H1 (cell line): ENCODE results near the gene AFF1. TPM values are rescaled to one million over a fixed set of nuclear protein-coding genes. Genes with fewer than 3 reads are reported as not detected.

ENCODE experiments used
- CTCF ChIA-PET: fragments of 300-600 bp; sonication (Branson Sonifier 250); formaldehyde crosslinking; loops from one replicate; lab custom pipeline; 2021; ENCODE audit not compliant: partially characterized antibody; lab: Charles Lee
- POLR2A ChIA-PET: fragments of 300-600 bp; sonication (Branson Sonifier 250); formaldehyde crosslinking; loops from one replicate; lab custom pipeline; 2021; ENCODE audit warnings: inconsistent platforms; ENCODE audit not compliant: partially characterized antibody; lab: Charles Lee
- DNase-seq, 2 experiments: peaks; one replicate each; pipeline versions ENCODE4 v3.0.0 to v3.0.0-alpha.2; 2010 to 2022; ENCODE audit warnings: low spot score in 2 of 2, low read depth in 1 of 2, mixed read lengths in 1 of 2
- FAIRE-seq: peaks from 2 replicates; lab custom pipeline; 2011; peaks lifted over from hg19 to GRCh38; lab: Jason Lieb, UNC
- H2AFZ ChIP-seq: 2 replicates; pipeline ENCODE4 v1.8.1; 2012; ENCODE audit warnings: low read length, inconsistent platforms
- H2AK5ac ChIP-seq: 2 replicates; pipeline ENCODE4 v1.6.1; 2013; ENCODE audit warnings: low read depth, low read length
- H2BK120ac ChIP-seq: replicated peaks from 2 replicates; pipeline ENCODE3; 2013; ENCODE audit warnings: low read depth, low read length, inconsistent platforms
- H2BK12ac ChIP-seq: 2 replicates; pipeline ENCODE4 v1.6.1; 2013; ENCODE audit warnings: low read depth, low read length
- H2BK15ac ChIP-seq: 2 replicates; pipeline ENCODE4 v1.6.1; 2013; ENCODE audit warnings: low read length
- H2BK20ac ChIP-seq: 2 replicates; pipeline ENCODE4 v1.6.1; 2013; ENCODE audit warnings: low read length
- H2BK5ac ChIP-seq: 2 replicates; pipeline ENCODE4 v1.6.1; 2013; ENCODE audit warnings: low read depth, low read length
- H3K14ac ChIP-seq: 2 replicates; pipeline ENCODE4 v1.6.1; 2013; ENCODE audit warnings: inconsistent platforms; ENCODE audit not compliant: insufficient read length
- H3K18ac ChIP-seq: 2 replicates; pipeline ENCODE4 v1.6.1; 2013; ENCODE audit warnings: low read length; ENCODE audit errors: extremely low read depth
- H3K23ac ChIP-seq: 2 replicates; pipeline ENCODE4 v1.6.1; 2013; ENCODE audit warnings: inconsistent platforms; ENCODE audit not compliant: insufficient read length
- H3K23me2 ChIP-seq: 2 replicates; pipeline ENCODE4 v1.6.1; 2013; ENCODE audit warnings: low read depth, low read length
- H3K27ac ChIP-seq: 2 replicates; pipeline ENCODE4 v1.6.1; 2011; ENCODE audit warnings: low read depth, low read length, inconsistent platforms
- H3K27me3 ChIP-seq, 4 experiments: replicated peaks in 1 of 4; 1 replicate in 1 of 4; 2 replicates in 3 of 4; pipeline versions ENCODE4 v1.6.1 to v1.8.1; 2011 to 2013; ENCODE audit warnings: low read length in 3 of 4, mild to moderate bottlenecking in 3 of 4, inconsistent platforms in 2 of 4, mixed read lengths in 2 of 4, moderate library complexity in 1 of 4; ENCODE audit not compliant: control insufficient read depth in 3 of 4, insufficient read depth in 3 of 4; ENCODE audit errors: extremely low read depth in 1 of 4
- H3K36me3 ChIP-seq, 4 experiments: 2 replicates each; pipeline versions ENCODE4 v1.6.1 to v1.8.1; 2011 to 2013; ENCODE audit warnings: mild to moderate bottlenecking in 4 of 4, low read length in 3 of 4, moderate library complexity in 2 of 4, control low read depth in 1 of 4, inconsistent platforms in 1 of 4; ENCODE audit not compliant: insufficient read depth in 4 of 4, control insufficient read depth in 2 of 4
- H3K4ac ChIP-seq: replicated peaks from 2 replicates; pipeline ENCODE3; 2013; ENCODE audit warnings: low read length, low read depth, mixed read lengths, inconsistent platforms; ENCODE audit not compliant: insufficient read length
- H3K4me1 ChIP-seq, 4 experiments: replicated peaks in 1 of 4; 1 replicate in 1 of 4; 2 replicates in 3 of 4; pipeline versions ENCODE4 v1.6.1 to v1.8.1; 2011 to 2013; ENCODE audit warnings: low read length in 3 of 4, inconsistent platforms in 2 of 4, mixed read lengths in 1 of 4; ENCODE audit not compliant: insufficient read depth in 4 of 4, control insufficient read depth in 3 of 4
- H3K4me2 ChIP-seq, 2 experiments: 2 replicates each; pipeline versions ENCODE4 v1.6.1 to v1.8.1; 2011 to 2013; ENCODE audit warnings: low read depth in 2 of 2, low read length in 2 of 2, control low read depth in 1 of 2, inconsistent platforms in 1 of 2, mild to moderate bottlenecking in 1 of 2; ENCODE audit not compliant: insufficient read depth in 1 of 2
- H3K4me3 ChIP-seq, 4 experiments: fragments of 200-600, 300-600 bp in 1 of 4; sonication (generic), shearing (Covaris generic), sonication (Bioruptor Twin) in 1 of 4; 2 replicates each; pipeline versions ENCODE4 v1.5.1 to v1.8.1; 2011 to 2016; ENCODE audit warnings: low read length in 4 of 4, low read depth in 3 of 4, control low read depth in 2 of 4, inconsistent platforms in 2 of 4, mild to moderate bottlenecking in 2 of 4, mixed read lengths in 1 of 4, moderate library complexity in 1 of 4; ENCODE audit not compliant: insufficient read depth in 2 of 4; ENCODE audit errors: extremely low read depth in 1 of 4
- H3K56ac ChIP-seq: replicated peaks from 2 replicates; pipeline ENCODE3; 2013; ENCODE audit warnings: low read depth, mild to moderate bottlenecking, mixed read lengths, low read length, inconsistent platforms; ENCODE audit not compliant: insufficient read length
- H3K79me1 ChIP-seq: 2 replicates; pipeline ENCODE4 v1.6.1; 2013; ENCODE audit warnings: low read depth, low read length, control low read depth
- H3K79me2 ChIP-seq, 2 experiments: 2 replicates each; pipeline versions ENCODE4 v1.6.1 to v1.8.1; 2012 to 2013; ENCODE audit warnings: low read length in 2 of 2, mild to moderate bottlenecking in 2 of 2, inconsistent platforms in 1 of 2; ENCODE audit not compliant: insufficient read depth in 2 of 2, control insufficient read depth in 1 of 2
- H3K9ac ChIP-seq, 4 experiments: replicated peaks in 1 of 4; 1 replicate in 1 of 4; 2 replicates in 3 of 4; pipeline versions ENCODE4 v1.6.1 to v1.8.1; 2011 to 2013; ENCODE audit warnings: low read depth in 3 of 4, low read length in 3 of 4, control low read depth in 2 of 4, mild to moderate bottlenecking in 2 of 4, moderate library complexity in 2 of 4, inconsistent platforms in 1 of 4; ENCODE audit errors: extremely low read depth in 1 of 4
- H3K9me3 ChIP-seq, 2 experiments: 2 replicates each; pipeline versions ENCODE4 v1.6.1 to v1.8.1; 2012 to 2013; ENCODE audit warnings: mild to moderate bottlenecking in 2 of 2, moderate library complexity in 2 of 2, control low read depth in 1 of 2, inconsistent platforms in 1 of 2, low read depth in 1 of 2, low read length in 1 of 2, mixed read lengths in 1 of 2; ENCODE audit not compliant: insufficient read depth in 2 of 2
- H4K20me1 ChIP-seq, 2 experiments: replicated peaks in 1 of 2; 2 replicates each; pipeline versions ENCODE3 to v1.8.1; 2011 to 2013; ENCODE audit warnings: inconsistent platforms in 2 of 2, low read length in 2 of 2, mild to moderate bottlenecking in 1 of 2; ENCODE audit not compliant: insufficient read depth in 2 of 2, control insufficient read depth in 1 of 2
- H4K5ac ChIP-seq: 2 replicates; pipeline ENCODE4 v1.6.1; 2013; ENCODE audit warnings: low read length, low read depth, mixed read lengths, inconsistent platforms; ENCODE audit not compliant: insufficient read length
- H4K8ac ChIP-seq: 2 replicates; pipeline ENCODE4 v1.8.0; 2013; ENCODE audit warnings: mild to moderate bottlenecking, moderate library complexity, low read length, inconsistent platforms; ENCODE audit not compliant: insufficient read depth; ENCODE audit errors: extremely low read depth
- H4K91ac ChIP-seq: replicated peaks from 2 replicates; pipeline ENCODE3; 2013; ENCODE audit warnings: low read length, mixed read lengths, inconsistent platforms; ENCODE audit not compliant: insufficient read length
- ATF2 ChIP-seq: IDR thresholded peaks from 2 replicates; pipeline ENCODE4 v1.6.1; 2012; ENCODE audit warnings: low read length, inconsistent platforms
- MAFK ChIP-seq: IDR thresholded peaks from 2 replicates; pipeline ENCODE4 v1.6.1; 2012; ENCODE audit warnings: low read depth, mild to moderate bottlenecking, improper control_type of control experiment, low read length
- RAD21 ChIP-seq, 2 experiments: IDR thresholded peaks in 1 of 2; conservative IDR thresholded peaks in 1 of 2; 2 replicates each; pipeline ENCODE4 v1.6.1; 2011; ENCODE audit warnings: low read depth in 2 of 2, low read length in 2 of 2, improper control_type of control experiment in 1 of 2, inconsistent platforms in 1 of 2, mild to moderate bottlenecking in 1 of 2, moderate library complexity in 1 of 2
- SIX5 ChIP-seq: IDR thresholded peaks from 2 replicates; pipeline ENCODE4 v1.6.1; 2011; ENCODE audit warnings: mild to moderate bottlenecking, low read depth, low read length
- ZNF274 ChIP-seq: IDR thresholded peaks from 2 replicates; pipeline ENCODE4 v1.7.0; 2012; ENCODE audit warnings: low read length, borderline replicate concordance; ENCODE audit errors: extremely low read depth
- WGBS, 2 experiments: shearing (Covaris generic) in 1 of 2; methylation state at CpG; one replicate each; pipeline versions ENCODE4 v1.1.6 to v1.1.7; 2013 to 2015; ENCODE audit warnings: low lambda C conversion rate in 2 of 2, mixed read lengths in 2 of 2, inconsistent platforms in 1 of 2, low coverage in 1 of 2, missing lambda C conversion rate in 1 of 2; ENCODE audit not compliant: insufficient replicate concordance in 2 of 2, insufficient coverage in 1 of 2, insufficient read length in 1 of 2; ENCODE audit errors: extremely low coverage in 1 of 2, missing lambda C conversion rate in 1 of 2; 5-methylcytosine and 5-hydroxymethylcytosine counted together
- polyA plus RNA-seq, 7 experiments: library from polyadenylated mRNA; depleted of rRNA in 3 of 7; stranded (reverse) in 5 of 7; unstranded in 2 of 7; fragments of >200 nt in 5 of 7; fragments of 200-250 nt in 2 of 7; gene quantifications; 1 replicate in 5 of 7; 2 replicates in 1 of 7; 4 replicates in 1 of 7; pipeline versions ENCODE4 v1.2.1 to v1.2.3, GENCODE V29; 2011 to 2013; ENCODE audit warnings: missing spikeins in 2 of 7, mixed read lengths in 2 of 7
- total RNA-seq: library from RNA; stranded (reverse); fragmentation: NEBNext Ultra II Directional; extraction: Animal tissue kit (Norgen Biotek cat#: 25700); gene quantifications from 2 replicates; pipeline ENCODE4 v1.2.1, GENCODE V29; 2021
- TF ChIP-seq, protein P1 (sequence below), 3 experiments: IDR thresholded peaks; 1 replicate in 2 of 3; 2 replicates in 1 of 3; pipeline versions ENCODE4 v1.5.1 to v1.6.1; 2011; ENCODE audit warnings: low read length in 3 of 3, mild to moderate bottlenecking in 3 of 3, inconsistent platforms in 2 of 3, low read depth in 1 of 3, moderate library complexity in 1 of 3; ENCODE audit not compliant: insufficient read depth in 1 of 3; ENCODE audit errors: control extremely low read depth in 1 of 3
- TF ChIP-seq, protein P2 (sequence below): IDR thresholded peaks from 2 replicates; pipeline ENCODE4 v1.6.1; 2012; ENCODE audit warnings: inconsistent platforms

The AFF1 gene
- total and polyA plus RNA-seq, 2 of the 8 experiments (the other 6 are each of a cell fraction or from before 2014, with no cell fraction given): 14.8 to 85.5 TPM

GRCh38 chr4:87033902-87034301, 99.1 kb downstream of the AFF1 start:
- no peak overlapping the region for H2BK5ac ChIP-seq
- H4K20me1 ChIP-seq: peaks cover 29 to 33% of the 10 kb centered on the region in 2 experiments
- no peak overlapping the region; the same call in 1 of the 2 replicates for H2BK15ac ChIP-seq
- no peak overlapping the region for H3K23ac ChIP-seq
- H4K5ac ChIP-seq: no peak overlapping the region
- H3K4me3 ChIP-seq: no peak overlapping the region
- H3K18ac ChIP-seq: no peak overlapping the region
- H3K4me2 ChIP-seq: peak overlapping the region; percentile 28 to 41; a peak in 3 of 4 replicates
- H2BK12ac ChIP-seq: no peak overlapping the region
- H2BK20ac ChIP-seq: no peak overlapping the region
- H3K79me2 ChIP-seq: peaks cover 9 to 98% of the 10 kb centered on the region in 2 experiments
- no peak overlapping the region for H2BK120ac ChIP-seq
- H3K36me3 ChIP-seq: no peaks in the 10 kb centered on the region
- no peak overlapping the region for H3K9ac ChIP-seq
- peaks cover 2% of the 10 kb centered on the region; the same call in 1 of the 2 replicates for H3K79me1 ChIP-seq
- H2AK5ac ChIP-seq: no peak overlapping the region
- no peak for DNase-seq
- no peaks in the 10 kb centered on the region for H3K9me3 ChIP-seq
- 46% methylated on average over 8 of the region's 8 CpGs; no CpG with 5 or more reads in 1 of the 2 experiments for WGBS, 2 experiments
- ChIA-PET POLR2A (interaction anchor here (0.9 to 1.6 kb wide), 4 partner anchors 9 to 27 kb away, joined by 3 to 8 read pairs (median 4); no protein-coding TSS in a partner anchor), CTCF (interaction anchor here (1.3 kb wide), 1 partner anchor 10 kb away, joined by 4 read pairs; no protein-coding TSS in a partner anchor)
- no peak overlapping the region for H3K14ac ChIP-seq
- peaks cover 2% of the 10 kb centered on the region; the same call in 1 of the 2 replicates for H3K23me2 ChIP-seq
- H2AFZ ChIP-seq: no peak overlapping the region
- peak; percentile 58 for FAIRE-seq
- no peak overlapping the region for H4K8ac ChIP-seq
- H3K27ac ChIP-seq: no peak overlapping the region
- no peaks in the 10 kb centered on the region for H3K27me3 ChIP-seq
- H3K4me1 ChIP-seq: peaks cover 8 to 34% (median 22%) of the 10 kb centered on the region in 4 experiments
- no peak overlapping the region for H3K4ac ChIP-seq
- H3K56ac ChIP-seq: no peak overlapping the region
- H4K91ac ChIP-seq: no peak overlapping the region
- TF ChIP-seq SIX5: no peak
- TF ChIP-seq, protein P1, sequence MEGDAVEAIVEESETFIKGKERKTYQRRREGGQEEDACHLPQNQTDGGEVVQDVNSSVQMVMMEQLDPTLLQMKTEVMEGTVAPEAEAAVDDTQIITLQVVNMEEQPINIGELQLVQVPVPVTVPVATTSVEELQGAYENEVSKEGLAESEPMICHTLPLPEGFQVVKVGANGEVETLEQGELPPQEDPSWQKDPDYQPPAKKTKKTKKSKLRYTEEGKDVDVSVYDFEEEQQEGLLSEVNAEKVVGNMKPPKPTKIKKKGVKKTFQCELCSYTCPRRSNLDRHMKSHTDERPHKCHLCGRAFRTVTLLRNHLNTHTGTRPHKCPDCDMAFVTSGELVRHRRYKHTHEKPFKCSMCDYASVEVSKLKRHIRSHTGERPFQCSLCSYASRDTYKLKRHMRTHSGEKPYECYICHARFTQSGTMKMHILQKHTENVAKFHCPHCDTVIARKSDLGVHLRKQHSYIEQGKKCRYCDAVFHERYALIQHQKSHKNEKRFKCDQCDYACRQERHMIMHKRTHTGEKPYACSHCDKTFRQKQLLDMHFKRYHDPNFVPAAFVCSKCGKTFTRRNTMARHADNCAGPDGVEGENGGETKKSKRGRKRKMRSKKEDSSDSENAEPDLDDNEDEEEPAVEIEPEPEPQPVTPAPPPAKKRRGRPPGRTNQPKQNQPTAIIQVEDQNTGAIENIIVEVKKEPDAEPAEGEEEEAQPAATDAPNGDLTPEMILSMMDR (IDR thresholded peaks at IDR 0.05; ENCODE audit: control extremely low read depth in 1 of 3, insufficient read depth in 1 of 3, low read depth in 1 of 3, low read length in 3 of 3): peak; percentile 30 to 57 (median 35); a peak in 2 of 4 replicates
- 0 out of 2 replicates have a peak, but pooled peaks have one; percentile 44 for TF ChIP-seq ATF2
- TF ChIP-seq, protein P2, sequence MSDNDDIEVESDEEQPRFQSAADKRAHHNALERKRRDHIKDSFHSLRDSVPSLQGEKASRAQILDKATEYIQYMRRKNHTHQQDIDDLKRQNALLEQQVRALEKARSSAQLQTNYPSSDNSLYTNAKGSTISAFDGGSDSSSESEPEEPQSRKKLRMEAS: 0 out of 2 replicates have a peak, but pooled peaks have one; percentile 11
- TF ChIP-seq RAD21 (IDR thresholded peaks at IDR 0.05 in 1 of 2, conservative IDR thresholded peaks at IDR 0.05 in 1 of 2; ENCODE audit: low read depth in 2 of 2, low read length in 2 of 2): peak; percentile 29 to 41
- no peak for TF ChIP-seq MAFK
- TF ChIP-seq ZNF274: no peak
